HL-60 (cell line): ENCODE data around the gene HPSE.

Source experiments
- CTCF ChIP-seq: IDR thresholded peaks from one replicate; pipeline ENCODE4 v1.5.1; 2011; ENCODE audit warnings: low read length, control low read depth, inconsistent platforms; ENCODE audit not compliant: insufficient read depth
- POLR2AphosphoS5 ChIP-seq: IDR thresholded peaks from 2 replicates; pipeline ENCODE4 v1.6.1; 2012; ENCODE audit warnings: low read depth

DNA sequence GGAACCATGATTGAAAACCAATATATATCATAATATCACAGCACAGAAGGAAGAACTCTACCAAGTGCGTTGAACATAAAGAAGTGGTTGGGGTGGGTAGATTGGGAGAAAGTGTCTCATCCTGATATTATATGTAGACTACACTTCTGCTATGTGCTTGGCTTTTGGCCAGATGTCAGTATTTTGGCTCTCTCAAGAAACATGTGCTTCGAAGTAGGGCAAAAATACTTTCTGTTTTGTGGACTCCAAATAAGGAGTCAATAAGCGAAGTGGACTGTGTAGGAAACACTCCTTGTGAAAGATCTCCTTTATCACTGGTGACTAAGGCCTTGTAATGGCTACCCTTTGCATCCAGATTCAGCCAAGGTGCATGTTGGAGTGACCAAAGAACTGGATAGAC is 7.8 kb upstream of the HPSE start:
- TF ChIP-seq POLR2AphosphoS5 (no peak), CTCF (no peak)
